Prostate gland (tissue), 2 donors: ENCODE measurements around the gene TMEM132A. TPM values are rescaled to one million over a fixed set of nuclear protein-coding genes. Genes with fewer than 3 reads are reported as not detected.

Source experiments
- DNase-seq: peaks from one replicate; pipeline ENCODE4 v3.0.0-alpha.2; 2019; ENCODE audit warnings: low spot score
- H3K27ac ChIP-seq, 2 donors: fragments of 200-600 bp; sonication (generic); 2 replicates each; pipeline ENCODE4 v1.5.1; 2017 to 2019
- H3K27me3 ChIP-seq: fragments of 200-600 bp; sonication (generic); replicated peaks from 2 replicates; pipeline ENCODE4 v1.5.1; 2019; ENCODE audit not compliant: insufficient read depth
- H3K36me3 ChIP-seq, 2 donors: fragments of 200-600 bp; sonication (generic); 1 replicate in 1 of 2; 2 replicates in 1 of 2; pipeline versions ENCODE4 v1.5.1 to v1.8.1; 2017 to 2019
- H3K4me1 ChIP-seq: fragments of 200-600 bp; sonication (generic); replicated peaks from 2 replicates; pipeline ENCODE4 v1.5.1; 2019
- H3K4me3 ChIP-seq, 2 donors: fragments of 200-600 bp; sonication (generic); 2 replicates each; pipeline ENCODE4 v1.5.1; 2017 to 2019
- H3K9me3 ChIP-seq: fragments of 200-600 bp; sonication (generic); 2 replicates; pipeline ENCODE4 v1.5.1; 2017
- POLR2A ChIP-seq: fragments of 450-650 bp; IDR thresholded peaks from one replicate; pipeline ENCODE4 v1.6.1; 2016; ENCODE audit warnings: antibody characterized with exemption, mild to moderate bottlenecking
- POLR2AphosphoS5 ChIP-seq: sonication (generic); formaldehyde crosslinking; IDR thresholded peaks from one replicate; pipeline ENCODE4 v1.6.1; 2017; ENCODE audit warnings: antibody characterized with exemption
- WGBS: methylation state at CpG from one replicate; pipeline ENCODE4 v1.1.5; 2018; 5-methylcytosine and 5-hydroxymethylcytosine counted together
- intact Hi-C: fragments of 100-400 bp; cut with DNase I; formaldehyde crosslinking; loops from one replicate; pipeline ENCODE4 v1.14.2; 2022
- total RNA-seq, 2 donors: library from RNA; depleted of rRNA; stranded (reverse); fragments of >200 nt; gene quantifications; one replicate each; pipeline ENCODE4 v1.1.0, GENCODE V29; 2016
- TF ChIP-seq, protein P1 (sequence below), 4 experiments: fragments of 200-600 bp in 2 of 4; fragments of 450-650 bp in 2 of 4; sonication (generic) in 2 of 4; IDR thresholded peaks; 1 replicate in 3 of 4; 2 replicates in 1 of 4; pipeline ENCODE4 v1.5.1; 2016 to 2019; ENCODE audit warnings: antibody characterized with exemption in 4 of 4, mild to moderate bottlenecking in 2 of 4, moderate library complexity in 2 of 4

Gene TMEM132A
- total RNA-seq, 2 donors from 2014 or later, result 18.7 to 44.5 TPM

GRCh38 chr11:60878245-60879101 lies 45.8 kb upstream of the TMEM132A start:
- 60% methylated on average over 5 of the region's 5 CpGs for whole genome bisulfite sequencing
- intact Hi-C loops, result loop anchor here (5.0 kb wide), 1 partner anchor 36 kb away; the partner anchor contains the start of gene CCDC86
- H3K4me1 ChIP-seq, result no peaks in the 10 kb centered on the region
- no peaks in the 10 kb centered on the region for H3K9me3 ChIP-seq
- no peak overlapping the region for H3K4me3 ChIP-seq
- no peak for DNase-seq
- no peaks in the 10 kb centered on the region for H3K36me3 ChIP-seq
- H3K27ac ChIP-seq, result peak overlapping the region; percentile 59 to 65
- H3K27me3 ChIP-seq, result no peaks in the 10 kb centered on the region
- TF ChIP-seq, protein P1, sequence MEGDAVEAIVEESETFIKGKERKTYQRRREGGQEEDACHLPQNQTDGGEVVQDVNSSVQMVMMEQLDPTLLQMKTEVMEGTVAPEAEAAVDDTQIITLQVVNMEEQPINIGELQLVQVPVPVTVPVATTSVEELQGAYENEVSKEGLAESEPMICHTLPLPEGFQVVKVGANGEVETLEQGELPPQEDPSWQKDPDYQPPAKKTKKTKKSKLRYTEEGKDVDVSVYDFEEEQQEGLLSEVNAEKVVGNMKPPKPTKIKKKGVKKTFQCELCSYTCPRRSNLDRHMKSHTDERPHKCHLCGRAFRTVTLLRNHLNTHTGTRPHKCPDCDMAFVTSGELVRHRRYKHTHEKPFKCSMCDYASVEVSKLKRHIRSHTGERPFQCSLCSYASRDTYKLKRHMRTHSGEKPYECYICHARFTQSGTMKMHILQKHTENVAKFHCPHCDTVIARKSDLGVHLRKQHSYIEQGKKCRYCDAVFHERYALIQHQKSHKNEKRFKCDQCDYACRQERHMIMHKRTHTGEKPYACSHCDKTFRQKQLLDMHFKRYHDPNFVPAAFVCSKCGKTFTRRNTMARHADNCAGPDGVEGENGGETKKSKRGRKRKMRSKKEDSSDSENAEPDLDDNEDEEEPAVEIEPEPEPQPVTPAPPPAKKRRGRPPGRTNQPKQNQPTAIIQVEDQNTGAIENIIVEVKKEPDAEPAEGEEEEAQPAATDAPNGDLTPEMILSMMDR (IDR thresholded peaks at IDR 0.05), result no peak
- peak; percentile 19 for TF ChIP-seq POLR2AphosphoS5
- TF ChIP-seq POLR2A, result no peak

DNA sequence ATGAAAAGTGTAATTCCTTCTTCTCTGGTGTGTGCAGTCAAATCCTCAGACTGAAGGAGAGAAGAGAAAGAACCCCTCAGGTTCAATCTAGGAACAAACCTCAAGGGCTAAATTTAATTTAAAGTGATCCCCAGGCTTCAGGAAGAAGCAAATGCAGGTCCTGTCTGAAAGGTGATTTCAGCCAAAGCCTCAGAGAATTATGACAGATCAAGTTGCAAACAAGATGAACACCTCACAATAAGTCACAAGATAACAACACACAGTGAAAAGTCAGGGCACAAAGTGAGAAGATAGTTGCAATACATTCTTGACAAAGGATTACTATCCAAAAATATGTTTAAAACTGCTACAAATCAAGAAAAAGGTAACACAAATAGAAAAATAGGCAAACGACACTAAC lies 45.2 kb upstream of the TMEM132A start:
- peak overlapping the region; percentile 59 to 65 for H3K27ac ChIP-seq
- intact Hi-C loops, result loop anchor here (5.0 kb wide), 1 partner anchor 37 kb away; the partner anchor contains the start of gene CCDC86
- DNase-seq, result no peak
- no peaks in the 10 kb centered on the region for H3K9me3 ChIP-seq
- H3K4me3 ChIP-seq, result no peak overlapping the region
- no peaks in the 10 kb centered on the region for H3K4me1 ChIP-seq
- 93% methylated on average over 1 of the region's 1 CpG for WGBS
- H3K27me3 ChIP-seq, result no peaks in the 10 kb centered on the region
- H3K36me3 ChIP-seq, result no peaks in the 10 kb centered on the region
- TF ChIP-seq POLR2A (no peak), POLR2AphosphoS5 (no peak)
- TF ChIP-seq, protein P1 (IDR thresholded peaks at IDR 0.05), result no peak

DNA sequence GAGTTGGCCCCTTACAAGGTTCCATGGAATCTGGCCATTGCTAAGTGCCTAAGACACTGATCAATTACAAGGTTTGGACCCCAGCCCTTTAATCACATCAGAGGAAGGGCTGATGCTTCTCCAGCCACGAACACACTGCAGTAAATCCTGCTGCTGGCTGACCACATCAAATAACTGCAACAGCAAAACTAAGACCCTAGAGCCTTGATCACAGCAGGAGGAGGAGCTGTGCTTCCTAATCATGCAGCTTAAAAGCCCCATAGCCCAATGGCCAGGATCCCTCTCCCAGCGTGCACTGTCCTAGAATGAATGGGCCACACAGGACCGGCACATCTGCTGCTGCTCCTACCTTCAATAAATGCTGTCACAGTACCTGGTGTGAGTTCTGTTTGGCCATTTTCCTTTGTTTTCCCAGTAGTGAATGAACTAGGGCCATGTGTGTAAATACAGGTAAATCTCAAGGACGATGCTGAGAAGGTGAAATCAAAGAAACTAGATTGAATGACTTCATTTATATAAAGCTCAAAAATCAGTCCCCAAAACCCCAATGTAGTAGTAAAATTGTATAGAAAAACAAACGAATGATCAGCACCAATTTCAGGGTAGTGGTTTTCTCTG lies 44.2 kb upstream of the TMEM132A start:
- no peak for DNase-seq
- WGBS, result 61% methylated on average over 5 of the region's 5 CpGs
- TF ChIP-seq, protein P1 (IDR thresholded peaks at IDR 0.05), result no peak
- no peak for TF ChIP-seq POLR2A
- no peak for TF ChIP-seq POLR2AphosphoS5
- H3K27ac ChIP-seq, result peak overlapping the region; percentile 50 to 65
- H3K4me3 ChIP-seq, result no peak overlapping the region
- no peaks in the 10 kb centered on the region for H3K9me3 ChIP-seq
- H3K4me1 ChIP-seq, result no peaks in the 10 kb centered on the region
- H3K27me3 ChIP-seq, result no peaks in the 10 kb centered on the region
- H3K36me3 ChIP-seq, result no peaks in the 10 kb centered on the region
- intact Hi-C loops, result loop anchor here (5.0 kb wide), 1 partner anchor 38 kb away; the partner anchor contains the start of gene CCDC86

DNA sequence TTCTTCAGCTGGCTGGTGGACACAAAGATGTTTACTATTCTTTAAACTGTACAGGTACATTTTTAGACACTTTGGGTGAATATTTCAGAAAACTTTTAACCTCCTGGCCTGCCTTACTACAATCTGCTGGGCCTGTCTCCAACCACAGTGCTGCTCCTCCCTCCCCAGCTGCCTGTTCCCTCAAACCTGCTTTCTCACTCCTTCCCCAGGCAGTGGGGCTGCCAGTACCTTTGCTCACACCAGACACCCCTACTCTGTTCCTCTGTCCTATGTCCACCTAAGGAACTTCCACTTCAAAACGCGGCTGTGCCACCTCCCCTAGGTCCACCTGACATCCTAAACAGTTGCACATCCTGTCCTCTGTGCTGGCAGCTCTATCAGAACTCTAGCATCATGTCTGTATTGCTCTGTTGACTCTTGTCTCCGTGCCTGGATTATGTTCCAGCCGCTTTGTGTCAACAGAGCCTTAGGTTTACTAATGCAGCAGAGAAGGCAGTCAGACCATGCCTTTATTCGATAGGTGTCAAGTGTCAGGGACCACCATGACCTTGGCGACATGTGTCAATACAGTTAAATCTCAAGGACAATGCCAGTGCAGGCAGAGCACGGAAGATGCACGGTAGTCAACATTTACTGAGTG lies 43.5 kb upstream of the TMEM132A start:
- Histone ChIP-seq H3K27ac (peak overlapping the region; percentile 50 to 65), H3K36me3 (no peaks in the 10 kb centered on the region), H3K9me3 (no peaks in the 10 kb centered on the region), H3K4me1 (no peaks in the 10 kb centered on the region), H3K27me3 (no peaks in the 10 kb centered on the region), H3K4me3 (no peak overlapping the region)
- TF ChIP-seq POLR2AphosphoS5 (peak; percentile 91), POLR2A (no peak)
- TF ChIP-seq, protein P1 (IDR thresholded peaks at IDR 0.05), result no peak
- WGBS, result 36% methylated on average over 8 of the region's 8 CpGs
- DNase-seq, result peak; percentile 75
- intact Hi-C loops, result no loop called here
